ENCODE results near the gene CDC42EP2.

The CDC42EP2 gene

DNA sequence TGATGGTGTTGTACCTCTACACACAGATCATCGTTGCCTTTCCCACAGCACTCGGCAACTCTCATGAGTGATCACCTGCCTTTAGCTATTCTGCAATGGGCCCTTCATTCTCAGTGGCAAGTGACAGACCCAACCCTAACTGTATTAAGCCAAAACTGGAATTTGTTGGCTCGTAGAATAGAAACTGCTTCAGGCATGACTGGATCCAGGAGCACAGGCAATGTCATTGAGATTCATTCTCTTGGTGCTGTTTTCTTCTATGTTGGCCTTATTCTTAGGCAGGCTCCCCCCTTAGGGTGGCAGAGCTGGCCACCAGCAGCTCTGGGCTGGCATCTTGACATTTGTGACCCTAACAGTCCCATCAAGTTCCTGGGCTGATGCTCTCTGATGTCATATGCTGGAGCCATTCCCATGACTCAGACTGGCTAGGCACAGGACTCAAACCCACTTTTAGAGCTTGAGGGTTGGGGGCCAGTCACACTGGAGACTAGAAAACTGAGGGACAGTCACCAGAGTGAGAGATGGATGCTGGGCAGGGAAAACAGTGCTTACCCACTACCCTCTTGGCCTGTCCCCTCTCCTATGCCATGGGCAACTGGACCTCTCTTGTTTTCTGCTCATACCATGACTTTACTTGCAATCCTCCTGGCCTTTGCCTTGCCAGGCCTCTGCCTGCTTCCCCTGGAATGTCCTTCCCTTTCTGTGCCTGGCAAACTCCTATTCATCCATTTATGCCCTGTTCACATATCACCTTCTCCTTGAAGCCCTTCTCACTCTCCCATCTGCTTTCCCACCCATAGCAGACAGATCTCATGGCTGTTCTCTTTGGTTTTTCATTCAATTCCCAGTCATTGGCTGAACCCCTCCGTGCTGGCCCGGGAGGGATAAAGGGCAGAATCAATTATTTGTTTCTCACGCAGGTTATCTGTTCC lies 7.1 kb upstream of the CDC42EP2 start:
- no peaks in the 10 kb centered on the region for H3K9me3 Mint-ChIP-seq
- peaks cover 18% of the 10 kb centered on the region for H3K36me3 Mint-ChIP-seq
- ATAC-seq: no peak
- H3K4me1 Mint-ChIP-seq: peaks cover 8% of the 10 kb centered on the region
- H3K4me3 Mint-ChIP-seq: no peak overlapping the region
- H3K27ac Mint-ChIP-seq: no peak overlapping the region
- no peaks in the 10 kb centered on the region for H3K27me3 Mint-ChIP-seq

DNA sequence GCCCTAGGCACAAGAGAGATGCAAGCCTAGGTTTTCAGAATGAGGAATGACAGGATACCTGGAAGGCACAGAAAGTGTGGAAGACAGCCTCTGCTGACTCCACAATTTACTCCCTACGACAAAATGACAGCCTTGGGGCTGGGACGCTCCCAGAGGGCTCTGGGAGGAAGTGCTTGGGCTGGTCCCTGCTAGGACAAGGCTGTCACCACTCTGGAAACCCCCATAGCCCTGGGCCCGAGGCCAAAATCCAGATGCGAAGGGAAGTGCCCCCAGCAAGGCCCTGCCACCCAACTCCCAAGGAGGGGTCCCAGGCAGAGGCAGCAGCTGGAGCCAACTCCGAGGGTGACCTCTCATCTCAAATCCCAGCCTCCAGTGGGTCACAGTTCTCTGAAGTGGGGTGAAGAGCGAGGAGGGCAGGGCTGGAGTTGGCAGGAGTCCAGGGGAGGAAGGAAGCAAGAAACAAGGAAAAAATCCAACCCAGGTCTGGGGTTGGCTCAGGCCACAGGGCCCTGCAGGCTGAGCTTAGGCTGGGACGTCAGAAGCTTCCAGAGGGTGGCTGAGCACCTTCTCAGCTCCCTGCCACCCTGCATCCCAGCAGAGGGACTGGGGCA lies 6.3 kb upstream of the CDC42EP2 start:
- H3K9me3 Mint-ChIP-seq: no peaks in the 10 kb centered on the region
- peak; percentile 22 for ATAC-seq
- H3K4me1 Mint-ChIP-seq: peaks cover 8% of the 10 kb centered on the region
- peaks cover 6% of the 10 kb centered on the region for H3K27me3 Mint-ChIP-seq
- H3K27ac Mint-ChIP-seq: no peak overlapping the region
- H3K4me3 Mint-ChIP-seq: no peak overlapping the region
- H3K36me3 Mint-ChIP-seq: peaks cover 18% of the 10 kb centered on the region

DNA sequence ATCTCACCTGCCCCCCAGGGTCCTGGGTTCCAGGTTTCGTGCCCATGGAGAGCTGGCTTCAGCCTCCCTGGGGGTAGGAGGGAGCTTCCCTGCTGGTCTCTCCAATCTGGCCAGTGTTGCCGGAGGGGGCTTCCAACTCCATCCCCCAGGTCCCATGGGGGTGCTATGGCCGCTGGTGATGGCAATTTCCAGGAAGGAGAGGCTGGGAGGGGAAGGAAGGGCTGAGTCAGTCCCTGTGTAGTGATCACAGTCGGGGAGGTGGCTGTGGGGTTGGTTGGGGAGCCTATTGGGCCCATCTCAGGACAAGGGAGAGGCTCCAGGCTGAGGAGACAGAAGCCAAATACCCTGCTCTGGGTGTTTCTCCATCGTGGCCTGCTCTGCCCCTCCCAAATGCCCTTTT lies 5.7 kb upstream of the CDC42EP2 start:
- H3K4me1 Mint-ChIP-seq: peaks cover 12% of the 10 kb centered on the region
- peaks cover 12% of the 10 kb centered on the region for H3K27me3 Mint-ChIP-seq
- no peak overlapping the region for H3K27ac Mint-ChIP-seq
- peaks cover 12% of the 10 kb centered on the region for H3K36me3 Mint-ChIP-seq
- ATAC-seq: no peak
- no peaks in the 10 kb centered on the region for H3K9me3 Mint-ChIP-seq
- H3K4me3 Mint-ChIP-seq: no peak overlapping the region

DNA sequence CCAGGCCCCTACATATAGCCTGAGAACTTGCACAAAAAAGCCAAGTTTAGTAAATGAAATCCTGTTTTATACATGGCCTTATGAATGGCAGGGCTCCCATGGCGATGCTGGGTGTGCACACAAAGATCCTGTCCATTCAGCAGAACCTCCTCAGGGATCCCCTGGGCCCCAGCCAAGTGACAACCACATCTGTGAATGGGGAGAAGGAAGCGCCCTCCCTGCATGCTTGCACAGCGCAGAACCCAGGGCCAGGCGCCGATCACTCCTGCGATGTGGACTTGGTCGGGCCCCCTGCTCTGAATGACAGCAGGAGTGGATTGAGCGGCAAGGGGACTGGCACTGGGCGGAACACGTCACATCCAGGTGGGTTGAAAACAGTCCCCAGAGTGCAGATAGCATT lies 4.5 kb upstream of the CDC42EP2 start:
- H3K9me3 Mint-ChIP-seq: no peaks in the 10 kb centered on the region
- peaks cover 16% of the 10 kb centered on the region for H3K4me1 Mint-ChIP-seq
- peaks cover 18% of the 10 kb centered on the region for H3K27me3 Mint-ChIP-seq
- no peak overlapping the region for H3K4me3 Mint-ChIP-seq
- H3K36me3 Mint-ChIP-seq: peaks cover under 1% of the 10 kb centered on the region
- H3K27ac Mint-ChIP-seq: no peak overlapping the region
- no peak for ATAC-seq

DNA sequence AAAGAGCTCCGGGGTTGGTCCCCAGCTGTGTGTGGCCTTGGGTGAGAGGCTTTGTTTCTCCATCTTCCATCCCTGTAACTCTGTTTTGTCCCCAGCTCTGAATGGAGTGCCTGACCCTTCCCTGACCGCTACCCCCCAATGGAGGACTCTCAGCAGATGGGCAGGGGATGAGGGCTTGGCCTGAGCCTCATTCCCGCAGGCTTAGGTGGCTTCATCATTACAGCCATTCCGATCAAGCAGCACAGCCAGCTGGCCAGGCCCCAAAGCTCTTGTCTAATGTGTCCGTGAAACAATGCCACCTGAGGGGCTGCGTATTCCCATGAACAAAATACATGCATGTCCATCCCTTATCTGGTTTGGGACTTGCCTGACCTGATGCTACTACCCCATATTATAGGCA lies 3.9 kb upstream of the CDC42EP2 start:
- Mint-ChIP-seq H3K27ac (no peak overlapping the region), H3K36me3 (no peaks in the 10 kb centered on the region), H3K4me3 (no peak overlapping the region), H3K27me3 (peaks cover 18% of the 10 kb centered on the region), H3K4me1 (peaks cover 18% of the 10 kb centered on the region), H3K9me3 (no peaks in the 10 kb centered on the region)
- no peak for ATAC-seq

DNA sequence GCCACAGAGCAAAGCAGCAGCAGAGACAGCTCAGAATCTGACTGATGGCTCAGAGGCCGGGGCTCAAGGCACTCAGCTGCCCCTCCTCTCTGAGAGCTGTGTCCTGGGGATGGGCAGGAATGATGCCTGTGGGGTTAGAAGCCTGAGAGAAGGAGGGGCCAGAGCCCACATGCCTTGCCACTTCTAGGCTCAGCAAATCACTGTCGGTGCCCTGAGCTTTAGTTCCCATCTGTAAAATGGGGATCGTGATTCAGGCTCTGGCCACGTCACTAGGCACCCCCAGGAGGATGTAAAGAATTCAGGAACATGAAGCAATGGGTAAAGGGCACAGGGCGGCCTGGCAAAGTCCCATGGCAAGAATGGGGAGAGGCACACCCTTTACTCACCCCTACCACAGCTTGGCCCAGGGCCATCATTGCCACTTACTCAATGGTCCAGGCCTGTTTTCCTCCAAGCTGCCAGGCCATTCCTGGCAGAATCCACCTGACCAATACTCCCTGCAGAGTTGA lies 3.4 kb upstream of the CDC42EP2 start:
- Mint-ChIP-seq H3K4me3 (no peak overlapping the region), H3K27me3 (peaks cover 18% of the 10 kb centered on the region), H3K27ac (no peak overlapping the region), H3K4me1 (peaks cover 23% of the 10 kb centered on the region), H3K36me3 (no peaks in the 10 kb centered on the region), H3K9me3 (no peaks in the 10 kb centered on the region)
- ATAC-seq: no peak

DNA sequence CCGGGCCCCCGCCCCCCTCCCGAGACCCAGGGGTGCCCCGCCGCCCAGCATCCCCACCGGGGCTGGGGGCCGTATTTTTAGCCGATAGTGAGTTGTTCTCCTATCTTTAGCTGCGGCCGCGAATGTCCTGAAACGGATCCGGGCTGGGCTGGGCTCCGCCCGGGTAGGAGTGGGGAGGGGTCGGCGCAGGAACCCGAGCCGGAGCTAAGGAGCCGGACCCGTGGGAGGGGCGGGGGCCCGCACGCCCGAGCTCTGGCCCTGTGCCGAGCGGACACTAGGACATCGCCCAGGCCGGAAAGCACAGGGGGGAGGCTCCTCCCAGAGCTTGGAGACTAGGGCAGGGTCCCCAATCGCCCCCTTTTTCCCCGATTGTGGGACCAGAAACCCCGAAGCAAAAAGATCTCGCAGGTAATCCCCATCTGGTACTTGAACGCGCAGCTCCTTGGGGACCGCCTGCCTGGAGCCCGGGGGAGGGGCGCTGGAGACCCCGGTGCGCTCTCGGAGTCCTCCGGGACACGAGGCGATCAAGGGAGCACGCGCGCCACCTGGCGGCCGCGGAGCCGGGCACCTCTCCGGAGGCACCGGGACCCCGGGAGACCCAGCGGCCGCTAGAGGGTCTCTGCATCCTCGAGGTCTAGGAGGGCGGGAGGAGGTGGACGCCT lies 669 bp downstream of the CDC42EP2 start:
- H3K27ac Mint-ChIP-seq: no peak overlapping the region
- no peaks in the 10 kb centered on the region for H3K36me3 Mint-ChIP-seq
- peaks cover 18% of the 10 kb centered on the region for H3K27me3 Mint-ChIP-seq
- no peaks in the 10 kb centered on the region for H3K9me3 Mint-ChIP-seq
- ATAC-seq: peak; percentile 81
- peaks cover 16% of the 10 kb centered on the region for H3K4me1 Mint-ChIP-seq
- H3K4me3 Mint-ChIP-seq: peak overlapping the region; percentile 80

DNA sequence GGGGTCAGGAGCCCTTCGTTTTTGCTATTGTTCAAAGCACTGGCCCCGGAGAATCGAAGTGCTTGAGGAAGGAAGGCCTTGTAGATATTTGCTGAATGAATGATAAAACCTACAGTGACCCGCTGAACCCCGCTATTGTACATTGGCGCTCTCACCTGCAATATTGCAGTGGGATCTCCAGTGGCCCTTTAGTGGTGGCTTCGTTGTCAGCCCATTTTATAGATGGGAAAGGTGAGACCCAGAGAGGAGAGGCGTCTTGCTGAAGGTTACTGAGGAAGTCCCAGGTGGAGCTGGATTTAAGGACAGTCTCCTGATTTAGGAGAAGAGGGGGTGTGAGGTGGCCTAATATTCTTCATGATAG lies 1.2 kb downstream of the CDC42EP2 start:
- Mint-ChIP-seq H3K36me3 (no peaks in the 10 kb centered on the region), H3K27me3 (peaks cover 18% of the 10 kb centered on the region), H3K4me3 (peak overlapping the region; percentile 80), H3K4me1 (peaks cover 16% of the 10 kb centered on the region), H3K9me3 (no peaks in the 10 kb centered on the region), H3K27ac (no peak overlapping the region)
- ATAC-seq: no peak

DNA sequence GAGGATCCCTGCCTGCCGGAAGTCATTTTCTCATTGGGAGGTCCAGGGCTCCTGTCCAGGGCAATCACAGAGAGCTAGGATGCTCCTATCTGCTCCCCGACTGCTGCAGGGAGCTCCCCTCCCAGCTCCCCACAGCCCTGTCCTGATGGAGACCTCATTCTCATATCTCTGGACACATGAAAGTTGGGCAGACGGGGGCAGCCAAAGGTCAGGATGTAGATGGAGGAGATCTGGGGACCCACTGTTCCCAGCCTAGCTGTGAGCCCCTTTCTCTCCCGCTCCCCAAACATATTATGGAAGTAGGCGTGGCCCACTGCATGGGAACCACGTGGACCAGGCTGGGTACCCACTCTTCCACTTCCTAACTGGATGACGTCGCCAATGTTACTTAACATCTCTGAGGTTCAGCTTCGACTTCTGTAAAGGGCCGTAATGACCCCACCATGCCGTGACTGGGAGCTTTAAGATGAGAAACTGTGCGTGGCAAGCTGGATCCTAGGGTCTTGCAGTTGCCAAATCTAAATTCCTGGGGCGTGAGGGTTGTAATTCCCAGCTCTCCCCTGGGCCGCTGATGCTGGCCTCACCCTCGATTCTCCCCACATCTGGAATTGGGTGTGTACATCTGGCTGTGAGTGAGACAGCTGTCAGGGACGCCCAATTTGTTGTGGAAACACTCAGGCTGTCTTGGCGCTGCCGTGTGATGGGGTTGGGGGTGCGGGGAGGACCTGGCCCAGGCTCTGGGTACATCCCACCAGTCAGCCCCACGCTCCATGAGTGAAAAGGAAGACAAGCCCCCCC lies 1.8 kb downstream of the CDC42EP2 start:
- no peaks in the 10 kb centered on the region for H3K36me3 Mint-ChIP-seq
- peaks cover 24% of the 10 kb centered on the region for H3K27me3 Mint-ChIP-seq
- peak overlapping the region; percentile 80 for H3K4me3 Mint-ChIP-seq
- ATAC-seq: no peak
- no peak overlapping the region for H3K27ac Mint-ChIP-seq
- H3K4me1 Mint-ChIP-seq: peaks cover 16% of the 10 kb centered on the region
- H3K9me3 Mint-ChIP-seq: no peaks in the 10 kb centered on the region

DNA sequence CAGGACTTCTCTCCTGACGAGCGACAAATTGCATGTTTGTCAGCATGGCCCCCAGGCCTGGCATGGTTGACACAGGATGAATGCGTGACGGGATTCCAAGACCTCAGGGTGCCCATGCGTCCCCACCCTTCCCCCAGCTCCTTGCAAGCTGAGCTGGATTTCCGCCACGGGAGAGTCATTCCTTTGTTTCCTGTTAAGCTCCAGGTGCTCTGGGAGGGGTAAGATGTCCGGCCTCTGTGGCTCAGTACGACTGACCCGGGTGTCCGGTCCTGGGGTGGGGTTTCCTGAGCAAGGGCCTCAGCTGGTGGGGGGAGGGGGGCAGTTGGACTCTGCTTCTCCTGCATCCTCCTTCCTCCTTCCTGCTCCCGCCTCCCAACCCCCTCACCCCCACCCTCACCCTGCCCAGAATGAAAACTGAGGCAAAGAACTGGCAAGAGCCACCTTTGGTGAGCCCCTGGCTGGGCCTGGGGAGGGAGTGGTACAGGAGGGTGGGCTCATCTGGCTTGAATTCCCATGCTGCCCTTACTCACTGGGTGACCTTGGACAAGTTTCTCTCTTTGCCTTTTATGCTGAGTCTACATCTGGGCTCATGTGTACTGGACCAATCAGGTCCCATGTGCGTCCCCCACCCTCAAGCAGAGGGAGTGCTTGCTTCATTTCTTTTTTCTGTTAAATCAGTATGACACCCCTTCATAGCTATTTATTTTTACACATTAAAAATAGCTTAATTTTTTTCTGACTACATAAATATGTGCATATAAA lies 2.5 kb downstream of the CDC42EP2 start:
- no peak for ATAC-seq
- H3K27ac Mint-ChIP-seq: no peak overlapping the region

DNA sequence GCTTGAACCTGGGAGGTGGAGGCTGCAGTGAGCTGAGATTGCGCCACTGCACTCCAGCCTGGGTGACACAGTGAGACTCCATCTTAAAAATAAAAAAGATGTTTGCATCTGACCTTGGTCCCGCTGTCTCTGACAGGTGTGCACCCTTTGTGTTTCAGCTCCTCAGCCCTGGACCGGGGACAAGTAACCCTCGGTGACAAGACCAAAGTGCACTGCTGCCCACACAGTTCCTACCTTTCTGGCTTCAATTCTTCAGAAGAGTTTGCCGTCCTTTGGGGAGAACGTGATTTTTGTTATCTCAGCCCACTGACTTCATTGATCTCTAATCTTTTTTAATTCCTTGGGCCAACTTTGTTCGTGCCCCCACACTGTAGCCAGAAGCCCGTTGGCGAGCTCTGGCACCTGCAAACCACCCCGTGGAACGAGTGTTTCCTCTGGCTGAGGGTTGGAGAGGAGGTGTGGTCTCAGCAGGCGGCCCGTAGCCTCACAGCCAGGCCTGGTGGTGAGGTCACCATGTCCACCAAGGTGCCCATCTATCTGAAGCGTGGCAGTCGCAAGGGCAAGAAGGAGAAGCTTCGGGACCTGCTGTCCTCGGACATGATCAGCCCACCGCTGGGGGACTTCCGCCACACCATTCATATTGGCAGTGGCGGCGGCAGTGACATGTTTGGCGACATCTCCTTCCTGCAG lies 5.9 kb downstream of the CDC42EP2 start:
- Mint-ChIP-seq H3K36me3 (no peaks in the 10 kb centered on the region), H3K27ac (no peak overlapping the region), H3K4me3 (no peak overlapping the region), H3K4me1 (peaks cover 7% of the 10 kb centered on the region), H3K27me3 (peaks cover 28% of the 10 kb centered on the region), H3K9me3 (no peaks in the 10 kb centered on the region)
- no peak for ATAC-seq

More for the DNA sequence above, 2.5 kb downstream of the CDC42EP2 start:
- Mint-ChIP-seq H3K4me3 (no peak overlapping the region), H3K36me3 (no peaks in the 10 kb centered on the region), H3K9me3 (no peaks in the 10 kb centered on the region), H3K27me3 (peaks cover 32% of the 10 kb centered on the region), H3K4me1 (peaks cover 16% of the 10 kb centered on the region)

DNA sequence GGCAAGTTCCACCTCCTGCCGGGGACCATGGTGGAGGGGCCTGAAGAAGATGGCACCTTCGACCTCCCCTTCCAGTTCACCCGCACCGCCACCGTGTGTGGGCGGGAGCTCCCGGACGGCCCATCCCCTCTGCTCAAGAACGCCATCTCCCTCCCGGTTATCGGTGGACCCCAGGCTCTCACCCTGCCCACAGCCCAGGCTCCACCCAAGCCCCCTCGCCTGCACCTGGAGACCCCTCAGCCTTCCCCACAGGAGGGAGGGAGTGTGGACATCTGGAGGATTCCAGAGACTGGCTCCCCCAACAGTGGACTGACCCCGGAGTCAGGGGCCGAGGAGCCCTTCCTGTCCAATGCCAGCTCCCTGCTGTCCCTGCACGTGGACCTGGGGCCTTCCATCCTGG lies 6.4 kb downstream of the CDC42EP2 start:
- Mint-ChIP-seq H3K9me3 (no peaks in the 10 kb centered on the region), H3K36me3 (no peaks in the 10 kb centered on the region), H3K27ac (no peak overlapping the region), H3K27me3 (peaks cover 28% of the 10 kb centered on the region), H3K4me1 (peaks cover 2% of the 10 kb centered on the region), H3K4me3 (no peak overlapping the region)
- ATAC-seq: no peak

DNA sequence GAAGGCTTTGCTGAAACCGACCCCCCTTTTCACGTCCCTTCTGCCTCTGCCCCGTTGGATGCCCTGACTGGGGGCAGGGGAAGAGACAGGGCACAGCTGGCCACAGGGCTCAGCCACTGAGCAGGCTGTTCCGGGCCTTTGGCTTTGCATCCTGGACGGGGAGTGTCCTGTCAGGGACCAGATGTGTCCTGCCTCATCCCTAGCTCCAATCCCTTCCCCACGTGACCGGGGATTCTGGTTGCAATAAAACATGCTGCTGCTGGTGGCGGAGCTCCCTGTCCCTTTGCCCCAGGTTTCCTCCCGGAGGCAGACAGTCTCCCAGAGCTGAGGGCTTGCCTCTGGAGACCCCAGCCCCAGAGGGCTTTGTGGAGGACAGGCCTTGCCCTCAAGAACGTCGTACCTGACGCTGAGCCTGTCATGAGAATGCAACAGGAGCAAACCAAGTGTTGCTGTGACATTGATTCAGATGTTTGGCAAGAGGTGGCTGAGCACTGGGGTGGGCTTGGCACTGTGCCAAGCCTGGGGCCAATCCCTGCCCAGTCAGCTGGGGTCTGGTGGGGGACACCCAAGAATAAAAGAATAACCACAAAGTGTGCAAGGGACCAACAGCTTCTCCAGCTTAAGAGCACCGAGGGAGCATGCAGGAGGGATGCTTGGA lies 7.3 kb downstream of the CDC42EP2 start:
- Mint-ChIP-seq H3K36me3 (no peaks in the 10 kb centered on the region), H3K27me3 (peaks cover 28% of the 10 kb centered on the region), H3K4me1 (no peaks in the 10 kb centered on the region), H3K4me3 (no peak overlapping the region), H3K9me3 (no peaks in the 10 kb centered on the region), H3K27ac (no peak overlapping the region)
- ATAC-seq: no peak
